Ishikawa (cell line): Measurements from ENCODE around the gene CIAO2B.

Source experiments
- CEBPB ChIP-seq: IDR thresholded peaks from 2 replicates; pipeline ENCODE4 v1.6.1; 2012
- CREB1 ChIP-seq: IDR thresholded peaks from 2 replicates; pipeline ENCODE4 v1.6.1; 2012; ENCODE audit warnings: low read depth
- EGR1 ChIP-seq: IDR thresholded peaks from 2 replicates; pipeline ENCODE4 v1.6.1; 2012
- EP300 ChIP-seq: IDR thresholded peaks from 2 replicates; pipeline ENCODE4 v1.6.1; 2012; ENCODE audit warnings: borderline replicate concordance
- FOXM1 ChIP-seq: IDR thresholded peaks from 2 replicates; pipeline ENCODE4 v1.6.1; 2012; ENCODE audit warnings: low read depth, borderline replicate concordance
- NFIC ChIP-seq: IDR thresholded peaks from 2 replicates; pipeline ENCODE4 v1.6.1; 2012
- RAD21 ChIP-seq: IDR thresholded peaks from 2 replicates; pipeline ENCODE4 v1.6.1; 2012; ENCODE audit warnings: low read depth
- TAF1 ChIP-seq: IDR thresholded peaks from 2 replicates; pipeline ENCODE4 v1.6.1; 2012; ENCODE audit warnings: low read depth, mild to moderate bottlenecking
- TCF12 ChIP-seq: IDR thresholded peaks from 2 replicates; pipeline ENCODE4 v1.6.1; 2012; ENCODE audit warnings: low read depth
- TEAD4 ChIP-seq: IDR thresholded peaks from 2 replicates; pipeline ENCODE4 v1.6.1; 2012
- YY1 ChIP-seq: IDR thresholded peaks from 2 replicates; pipeline ENCODE4 v1.6.1; 2012; ENCODE audit warnings: low read depth
- ZBTB7A ChIP-seq: IDR thresholded peaks from 2 replicates; pipeline ENCODE4 v1.6.1; 2012; ENCODE audit warnings: low read depth
- TF ChIP-seq, protein P1 (sequence below): IDR thresholded peaks from 2 replicates; pipeline ENCODE4 v1.6.1; 2012
- TF ChIP-seq, protein P2 (sequence below): IDR thresholded peaks from 2 replicates; pipeline ENCODE4 v1.6.1; 2012; ENCODE audit warnings: low read depth, mild to moderate bottlenecking
- TF ChIP-seq, protein P3 (sequence below): IDR thresholded peaks from 2 replicates; pipeline ENCODE4 v1.6.1; 2012

The CIAO2B gene

DNA sequence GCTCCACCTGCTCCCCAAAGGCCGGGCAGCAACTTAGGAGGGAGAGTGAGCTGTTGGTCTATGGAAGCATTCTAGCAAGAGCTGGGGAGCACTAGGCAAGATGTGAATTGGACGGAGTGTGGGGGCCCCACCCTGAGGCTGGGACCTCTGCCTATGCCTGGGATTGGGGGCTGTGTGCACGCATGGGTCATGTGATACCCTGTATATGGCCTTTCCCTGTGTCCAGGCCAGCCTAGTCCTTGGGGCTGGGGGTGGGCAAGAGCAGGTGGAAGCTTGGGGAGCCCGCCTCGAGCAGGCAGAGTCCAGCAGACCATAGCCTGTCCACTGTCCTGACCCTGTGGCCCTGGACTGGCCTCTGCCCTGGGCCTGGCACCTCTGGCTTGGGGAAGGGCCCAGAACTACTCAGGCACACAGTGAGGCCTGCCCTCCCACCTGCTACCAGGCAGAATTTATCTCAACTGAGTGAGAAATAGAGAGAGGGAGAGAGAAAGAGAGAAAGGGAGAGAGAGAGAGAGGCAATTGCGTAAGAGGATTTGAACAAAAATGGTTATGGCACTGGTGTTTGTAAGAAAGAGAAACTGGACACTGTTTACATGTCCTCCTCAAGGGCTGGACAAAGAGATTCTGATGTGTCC, 34.8 kb downstream of the CIAO2B start:
- no peak for TF ChIP-seq RAD21
- TF ChIP-seq CEBPB: peak; percentile 96

DNA sequence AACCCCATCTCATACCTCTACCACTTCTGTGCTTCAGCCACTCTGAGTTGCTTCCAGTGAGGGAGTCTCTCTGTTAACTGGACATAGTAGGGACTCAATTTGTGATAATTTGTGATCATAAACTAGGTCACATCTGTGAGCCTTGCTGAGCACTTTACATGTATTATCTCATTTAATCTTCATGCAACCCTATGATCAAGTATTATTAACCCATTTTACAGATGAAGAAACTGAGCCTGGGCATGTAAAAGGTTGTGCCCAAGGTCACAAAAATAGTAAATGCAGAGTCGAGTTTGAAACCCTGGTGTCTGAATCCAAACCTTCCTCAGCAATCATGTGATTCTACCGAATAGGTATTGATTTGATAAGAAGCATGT, 35.3 kb downstream of the CIAO2B start:
- TF ChIP-seq FOXM1 (no peak), EP300 (no peak), CEBPB (no peak), TEAD4 (no peak), TCF12 (no peak), YY1 (no peak), NFIC (no peak), ZBTB7A (no peak), RAD21 (no peak), TAF1 (no peak)
- TF ChIP-seq, protein P1, sequence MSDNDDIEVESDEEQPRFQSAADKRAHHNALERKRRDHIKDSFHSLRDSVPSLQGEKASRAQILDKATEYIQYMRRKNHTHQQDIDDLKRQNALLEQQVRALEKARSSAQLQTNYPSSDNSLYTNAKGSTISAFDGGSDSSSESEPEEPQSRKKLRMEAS: no peak
- TF ChIP-seq, protein P2, sequence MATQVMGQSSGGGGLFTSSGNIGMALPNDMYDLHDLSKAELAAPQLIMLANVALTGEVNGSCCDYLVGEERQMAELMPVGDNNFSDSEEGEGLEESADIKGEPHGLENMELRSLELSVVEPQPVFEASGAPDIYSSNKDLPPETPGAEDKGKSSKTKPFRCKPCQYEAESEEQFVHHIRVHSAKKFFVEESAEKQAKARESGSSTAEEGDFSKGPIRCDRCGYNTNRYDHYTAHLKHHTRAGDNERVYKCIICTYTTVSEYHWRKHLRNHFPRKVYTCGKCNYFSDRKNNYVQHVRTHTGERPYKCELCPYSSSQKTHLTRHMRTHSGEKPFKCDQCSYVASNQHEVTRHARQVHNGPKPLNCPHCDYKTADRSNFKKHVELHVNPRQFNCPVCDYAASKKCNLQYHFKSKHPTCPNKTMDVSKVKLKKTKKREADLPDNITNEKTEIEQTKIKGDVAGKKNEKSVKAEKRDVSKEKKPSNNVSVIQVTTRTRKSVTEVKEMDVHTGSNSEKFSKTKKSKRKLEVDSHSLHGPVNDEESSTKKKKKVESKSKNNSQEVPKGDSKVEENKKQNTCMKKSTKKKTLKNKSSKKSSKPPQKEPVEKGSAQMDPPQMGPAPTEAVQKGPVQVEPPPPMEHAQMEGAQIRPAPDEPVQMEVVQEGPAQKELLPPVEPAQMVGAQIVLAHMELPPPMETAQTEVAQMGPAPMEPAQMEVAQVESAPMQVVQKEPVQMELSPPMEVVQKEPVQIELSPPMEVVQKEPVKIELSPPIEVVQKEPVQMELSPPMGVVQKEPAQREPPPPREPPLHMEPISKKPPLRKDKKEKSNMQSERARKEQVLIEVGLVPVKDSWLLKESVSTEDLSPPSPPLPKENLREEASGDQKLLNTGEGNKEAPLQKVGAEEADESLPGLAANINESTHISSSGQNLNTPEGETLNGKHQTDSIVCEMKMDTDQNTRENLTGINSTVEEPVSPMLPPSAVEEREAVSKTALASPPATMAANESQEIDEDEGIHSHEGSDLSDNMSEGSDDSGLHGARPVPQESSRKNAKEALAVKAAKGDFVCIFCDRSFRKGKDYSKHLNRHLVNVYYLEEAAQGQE: no peak
- TF ChIP-seq, protein P3, sequence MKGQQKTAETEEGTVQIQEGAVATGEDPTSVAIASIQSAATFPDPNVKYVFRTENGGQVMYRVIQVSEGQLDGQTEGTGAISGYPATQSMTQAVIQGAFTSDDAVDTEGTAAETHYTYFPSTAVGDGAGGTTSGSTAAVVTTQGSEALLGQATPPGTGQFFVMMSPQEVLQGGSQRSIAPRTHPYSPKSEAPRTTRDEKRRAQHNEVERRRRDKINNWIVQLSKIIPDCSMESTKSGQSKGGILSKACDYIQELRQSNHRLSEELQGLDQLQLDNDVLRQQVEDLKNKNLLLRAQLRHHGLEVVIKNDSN: no peak

DNA sequence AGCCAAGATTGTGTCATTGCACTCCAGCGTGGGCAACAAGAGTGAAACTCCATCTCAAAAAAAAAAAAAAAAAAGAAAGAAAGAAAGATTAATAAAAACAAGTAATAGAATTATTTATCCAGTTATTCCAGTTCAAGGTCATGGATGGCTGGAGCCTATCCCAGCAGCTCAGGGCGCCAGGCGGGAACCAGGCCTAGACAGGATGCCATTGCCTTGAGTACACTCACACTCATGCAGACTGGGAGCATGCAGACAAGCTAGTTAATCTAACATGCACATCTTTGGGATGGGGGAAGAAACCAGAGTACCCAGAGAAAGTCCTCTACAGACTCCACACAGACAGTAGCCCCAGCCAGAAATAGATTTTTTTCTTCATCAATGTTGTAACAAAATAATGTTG, 36.0 kb downstream of the CIAO2B start:
- TF ChIP-seq CREB1: no peak
- TF ChIP-seq, protein P1: peak; percentile 29; the same call in 1 of the 2 replicates
- no peak for TF ChIP-seq ZBTB7A
- no peak for TF ChIP-seq FOXM1
- TF ChIP-seq YY1: 0 out of 2 replicates have a peak, but pooled peaks have one; percentile 29
- TF ChIP-seq CEBPB: no peak
- no peak for TF ChIP-seq RAD21
- TF ChIP-seq TEAD4: peak; percentile 23; the same call in 1 of the 2 replicates
- 0 out of 2 replicates have a peak, but pooled peaks have one; percentile 19 for TF ChIP-seq TCF12
- TF ChIP-seq EP300: no peak

DNA sequence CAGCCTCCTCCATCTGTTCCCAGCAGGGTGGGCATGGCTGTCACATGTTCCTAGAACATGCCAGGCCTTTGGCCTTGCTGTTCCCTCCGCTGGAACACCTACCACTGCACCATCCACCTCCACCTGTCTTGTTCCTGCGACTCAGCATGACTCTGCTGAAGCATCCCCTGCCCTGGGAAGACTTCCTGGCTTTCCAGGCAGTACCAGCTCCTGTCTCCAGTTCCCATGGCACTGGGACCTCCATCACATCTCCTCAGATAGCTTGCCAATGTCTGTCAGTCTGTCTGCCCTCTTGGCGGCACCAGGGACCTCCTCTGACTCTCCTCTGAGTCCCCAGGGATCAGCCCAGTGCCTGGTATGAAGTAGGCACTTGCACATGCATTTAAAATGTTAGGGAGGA, 38.2 kb downstream of the CIAO2B start:
- TF ChIP-seq, protein P1: no peak
- TF ChIP-seq RAD21: no peak
- TF ChIP-seq, protein P3: no peak
- no peak for TF ChIP-seq FOXM1
- no peak for TF ChIP-seq CREB1
- TF ChIP-seq EGR1: no peak
- no peak for TF ChIP-seq TAF1
- TF ChIP-seq, protein P2: no peak
- no peak for TF ChIP-seq YY1

DNA sequence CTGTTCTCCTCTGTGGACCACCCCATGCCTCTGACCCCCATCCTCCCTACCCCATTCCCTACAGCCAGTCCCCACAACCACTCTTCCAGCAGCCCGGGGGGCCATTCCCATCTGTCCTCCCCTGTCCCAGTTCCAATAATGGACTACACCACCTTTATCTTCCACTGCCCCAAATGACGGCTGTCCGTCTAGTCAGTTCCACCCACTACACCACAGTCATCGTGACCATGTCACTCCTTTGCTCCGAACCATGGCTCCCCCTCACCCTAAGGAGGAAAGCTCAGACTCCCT, 38.6 kb downstream of the CIAO2B start:
- TF ChIP-seq, protein P2: no peak
- TF ChIP-seq EP300 (no peak), FOXM1 (no peak), ZBTB7A (no peak), TAF1 (no peak), RAD21 (no peak)
- TF ChIP-seq, protein P1: no peak
